GM18951 (cell line): Measurements from ENCODE around the gene SLC9A4.

Source experiments
- POLR2A ChIP-seq: IDR thresholded peaks from 4 replicates; pipeline ENCODE4 v1.6.1; 2011; ENCODE audit warnings: mild to moderate bottlenecking; ENCODE audit not compliant: insufficient read length, insufficient read depth; ENCODE audit errors: extremely low read depth
- in situ Hi-C: fragments of 300-500 bp; cut with MboI; formaldehyde crosslinking; loops from one replicate; pipeline ENCODE4 v1.12.0; 2022; ENCODE audit warnings: low sequenced_read_pairs, mixed read lengths, inconsistent platforms; ENCODE audit not compliant: unreplicated experiment

SLC9A4 gene

DNA sequence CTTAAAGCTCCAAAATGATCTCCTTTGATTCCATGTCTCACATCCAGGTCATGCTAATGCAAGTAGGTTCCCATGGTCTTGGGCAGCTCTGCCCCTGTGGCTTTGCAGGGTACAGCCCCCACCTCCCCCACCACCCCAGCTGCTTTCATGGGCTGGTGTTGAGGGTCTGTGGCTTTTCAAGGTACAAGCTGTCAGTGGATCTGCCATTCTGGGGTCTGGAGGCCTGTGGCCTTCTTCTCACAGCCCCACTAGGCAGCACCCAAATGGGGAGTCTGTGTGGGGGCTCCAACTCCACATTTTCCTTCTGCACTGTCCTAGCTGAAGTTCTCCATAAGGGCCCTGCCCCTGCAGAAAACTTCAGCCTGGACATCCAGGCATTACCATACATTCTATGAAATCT, 19.0 kb downstream of the SLC9A4 start:
- TF ChIP-seq POLR2A: no peak
- in situ Hi-C loops: no loop called here

GRCh38 chr2:102494570-102494969, 21.5 kb downstream of the SLC9A4 start:
- in situ Hi-C loops: no loop called here
- TF ChIP-seq POLR2A: no peak

DNA sequence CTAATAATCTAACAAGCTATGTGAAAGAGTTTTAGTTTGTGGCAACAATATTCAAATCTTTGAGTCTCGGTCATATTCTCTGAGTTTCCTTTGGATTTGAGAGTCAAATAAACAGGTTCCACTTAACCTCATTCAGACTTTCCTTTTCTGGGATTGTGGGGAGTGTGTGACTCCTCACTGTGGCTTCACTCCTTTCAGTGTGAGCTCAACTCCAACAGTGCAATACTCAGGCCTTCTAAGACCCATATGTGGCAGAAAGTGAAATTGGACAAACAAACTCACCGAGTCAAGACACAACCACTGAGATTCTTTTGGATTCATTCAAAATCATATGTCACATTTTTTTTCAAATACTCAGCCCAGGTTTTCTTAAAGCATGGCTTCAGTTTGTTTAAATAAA, 25.4 kb downstream of the SLC9A4 start:
- no peak for TF ChIP-seq POLR2A
- in situ Hi-C loops: no loop called here

GRCh38 chr2:102499558-102499957, 26.5 kb downstream of the SLC9A4 start:
- no peak for TF ChIP-seq POLR2A
- in situ Hi-C loops: no loop called here

DNA sequence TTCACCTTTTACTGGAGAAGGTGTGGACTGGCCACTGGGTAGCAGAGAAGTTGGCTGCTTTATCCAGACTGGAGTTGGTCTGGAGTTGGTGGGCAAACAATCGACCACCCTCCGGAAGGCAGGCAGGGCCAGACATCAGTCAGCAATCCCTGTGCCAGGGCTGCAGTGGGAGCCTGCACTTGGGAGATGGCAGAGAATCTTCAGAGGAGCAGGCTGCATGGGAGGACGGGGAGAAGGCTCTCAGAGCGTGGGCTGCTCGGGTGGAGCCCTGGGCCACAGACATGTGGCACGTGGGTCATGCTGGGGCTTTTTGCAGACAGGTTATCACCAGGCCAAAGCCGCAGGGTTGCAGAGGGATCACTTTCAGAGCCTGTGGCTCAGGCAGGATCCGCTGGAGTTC, 29.6 kb downstream of the SLC9A4 start:
- TF ChIP-seq POLR2A: no peak
- in situ Hi-C loops: no loop called here

GRCh38 chr2:102504833-102505232, 31.8 kb downstream of the SLC9A4 start:
- in situ Hi-C loops: no loop called here
- no peak for TF ChIP-seq POLR2A

DNA sequence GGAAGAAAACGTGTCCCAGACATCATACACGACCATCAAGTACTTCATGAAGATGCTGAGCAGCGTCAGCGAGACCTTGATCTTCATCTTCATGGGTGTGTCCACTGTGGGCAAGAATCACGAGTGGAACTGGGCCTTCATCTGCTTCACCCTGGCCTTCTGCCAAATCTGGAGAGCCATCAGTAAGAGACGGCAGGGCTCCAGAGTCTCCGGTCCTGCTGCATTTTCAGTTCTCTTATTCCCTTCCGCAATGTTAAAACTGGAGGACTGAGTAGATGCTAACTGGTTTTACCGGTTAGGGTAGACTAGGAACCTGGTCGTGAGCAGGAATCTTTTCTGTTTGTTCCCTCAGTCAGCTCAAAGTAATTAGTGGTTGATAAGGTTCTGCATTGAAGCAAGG, 32.3 kb downstream of the SLC9A4 start:
- no peak for TF ChIP-seq POLR2A
- in situ Hi-C loops: no loop called here

GRCh38 chr2:102506743-102507142, 33.7 kb downstream of the SLC9A4 start:
- no peak for TF ChIP-seq POLR2A
- in situ Hi-C loops: no loop called here

DNA sequence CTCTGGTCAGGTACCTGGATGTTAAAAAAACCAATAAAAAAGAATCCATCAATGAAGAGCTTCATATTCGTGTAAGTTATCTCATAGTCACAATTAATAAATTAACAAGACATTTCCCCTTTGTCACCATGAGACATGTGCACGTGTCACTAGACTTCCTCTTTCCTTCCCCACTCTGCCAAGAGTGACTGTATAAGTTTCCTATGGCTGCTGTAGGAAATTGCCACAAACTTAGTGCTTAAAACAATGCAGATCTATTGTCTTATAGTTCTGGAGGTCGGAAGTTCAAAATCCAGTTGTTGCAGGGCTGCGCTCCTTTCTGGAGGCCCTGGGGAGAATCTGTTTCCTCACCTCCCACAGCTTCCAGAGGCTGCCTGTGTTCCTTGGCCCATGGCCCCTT, 35.8 kb downstream of the SLC9A4 start:
- in situ Hi-C loops: no loop called here
- TF ChIP-seq POLR2A: no peak

DNA sequence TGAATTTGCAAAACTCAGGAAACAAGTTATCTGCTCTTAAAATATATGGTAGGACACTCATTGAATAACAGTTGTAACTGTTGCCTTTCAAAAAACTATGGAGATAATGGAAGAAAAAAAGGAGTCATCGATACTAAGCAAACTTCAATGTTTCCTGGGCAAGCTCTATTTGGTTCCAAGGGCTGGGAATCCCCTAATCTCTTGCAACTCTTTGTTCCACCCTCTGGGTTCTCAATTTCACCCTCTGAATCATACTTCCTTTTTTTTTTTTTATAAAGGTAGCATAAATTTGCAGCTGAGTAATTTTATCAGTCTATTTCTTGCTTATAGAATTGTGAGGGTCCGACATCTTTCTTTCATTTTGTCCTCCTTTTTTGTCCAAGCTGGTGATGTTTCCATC, 36.7 kb downstream of the SLC9A4 start:
- in situ Hi-C loops: no loop called here
- TF ChIP-seq POLR2A: no peak

- TF ChIP-seq POLR2A: no peak
- in situ Hi-C loops: no loop called here
Observed at GRCh38 chr2:102510791-102511575, 38.0 kb downstream of the SLC9A4 start.

- in situ Hi-C loops: no loop called here
- TF ChIP-seq POLR2A: no peak
Observed at GRCh38 chr2:102512161-102512560, 39.1 kb downstream of the SLC9A4 start.

DNA sequence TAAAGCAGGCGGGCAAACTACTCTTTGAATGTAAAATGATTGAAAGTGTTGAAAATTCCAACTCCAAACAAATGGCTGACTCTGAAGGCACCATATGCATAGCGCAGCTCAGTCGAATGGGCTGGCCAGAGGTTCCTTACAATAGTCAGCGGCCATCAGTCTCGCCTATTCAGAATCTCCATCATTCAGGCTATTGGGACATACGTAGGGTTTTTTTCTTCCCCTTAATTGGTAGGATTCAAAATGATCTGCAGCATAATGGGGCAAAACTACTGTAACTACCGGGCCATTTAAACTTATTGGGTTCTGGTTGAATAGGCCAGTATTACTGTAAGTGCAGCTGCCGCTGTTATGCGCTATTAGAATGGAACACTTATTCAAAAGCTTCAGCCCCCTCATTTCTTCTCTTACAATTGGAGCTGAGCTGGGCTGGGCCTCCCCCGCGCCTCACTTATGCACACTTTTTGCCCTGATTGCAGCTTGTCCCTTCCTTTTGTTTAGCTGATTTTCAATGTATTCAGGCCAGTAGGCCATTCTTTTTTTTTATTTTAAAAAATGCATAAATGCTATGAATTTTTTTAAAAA, 40.4 kb downstream of the SLC9A4 start:
- TF ChIP-seq POLR2A: no peak
- in situ Hi-C loops: no loop called here

DNA sequence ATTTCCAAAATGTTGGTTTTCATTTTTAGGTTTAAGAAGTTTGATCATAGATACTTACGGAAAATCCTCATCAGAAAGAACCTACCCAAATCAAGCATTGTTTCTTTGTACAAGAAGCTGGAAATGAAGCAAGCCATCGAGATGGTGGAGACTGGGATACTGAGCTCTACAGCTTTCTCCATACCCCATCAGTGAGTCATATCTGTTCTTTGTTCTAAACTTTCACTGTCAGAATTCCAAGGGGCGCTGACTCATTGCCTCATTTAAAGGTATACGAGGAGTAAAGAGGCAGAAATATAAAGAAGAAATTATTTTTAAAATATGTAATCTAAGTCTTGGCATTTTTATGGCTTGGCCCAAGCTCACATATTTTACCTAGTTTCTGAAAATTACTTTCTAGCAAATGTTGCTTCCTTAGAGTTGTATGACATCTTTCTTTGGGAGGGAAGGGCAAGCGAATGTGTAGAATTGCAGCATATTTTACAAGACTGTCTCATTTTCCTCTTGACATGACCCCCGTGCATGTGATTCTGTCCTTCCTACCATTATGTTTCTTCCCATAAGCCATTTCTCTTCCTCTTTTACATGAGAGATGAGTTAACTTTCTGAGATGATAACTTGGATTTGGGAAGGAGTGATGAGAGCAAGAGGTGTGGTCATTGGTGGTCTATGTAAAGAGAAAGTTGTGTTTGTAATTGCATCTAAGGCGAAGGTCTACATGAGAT, 41.2 kb downstream of the SLC9A4 start:
- in situ Hi-C loops: no loop called here
- TF ChIP-seq POLR2A: no peak
